GM15510 (cell line): ENCODE data around the gene FTSJ1.

ENCODE experiments used
- POLR2A ChIP-seq: IDR thresholded peaks from 3 replicates; pipeline ENCODE4 v1.6.1; 2011; ENCODE audit warnings: borderline replicate concordance; ENCODE audit not compliant: insufficient read length; ENCODE audit errors: extremely low read depth

Gene FTSJ1

GRCh38 chrX:48487362-48487798, 11.4 kb downstream of the FTSJ1 start:
- no peak for TF ChIP-seq POLR2A

- TF ChIP-seq POLR2A: no peak
These were observed 12.0 kb downstream of the FTSJ1 start for GRCh38 chrX:48488034-48488433.

GRCh38 chrX:48489296-48489695, 13.3 kb downstream of the FTSJ1 start:
- TF ChIP-seq POLR2A: no peak

- TF ChIP-seq POLR2A: no peak
These were observed 13.9 kb downstream of the FTSJ1 start for GRCh38 chrX:48489892-48490291.

GRCh38 chrX:48490661-48491060, 14.7 kb downstream of the FTSJ1 start:
- TF ChIP-seq POLR2A: no peak

GRCh38 chrX:48491809-48492208, 15.8 kb downstream of the FTSJ1 start:
- no peak for TF ChIP-seq POLR2A

- no peak for TF ChIP-seq POLR2A
These were observed 16.4 kb downstream of the FTSJ1 start for GRCh38 chrX:48492293-48492910.

- no peak for TF ChIP-seq POLR2A
These were observed 17.9 kb downstream of the FTSJ1 start for GRCh38 chrX:48493890-48494364.

- TF ChIP-seq POLR2A: no peak
These were observed 20.7 kb downstream of the FTSJ1 start for GRCh38 chrX:48496660-48497059.

GRCh38 chrX:48497871-48498270, 21.9 kb downstream of the FTSJ1 start:
- TF ChIP-seq POLR2A: no peak

- no peak for TF ChIP-seq POLR2A
These were observed 22.4 kb downstream of the FTSJ1 start for GRCh38 chrX:48498374-48498809.

- TF ChIP-seq POLR2A: no peak
These were observed 28.3 kb downstream of the FTSJ1 start for GRCh38 chrX:48504261-48504660.

- TF ChIP-seq POLR2A: no peak
These were observed 29.5 kb downstream of the FTSJ1 start for GRCh38 chrX:48505481-48505880.

- no peak for TF ChIP-seq POLR2A
These were observed 31.2 kb downstream of the FTSJ1 start for GRCh38 chrX:48507246-48507645.

- TF ChIP-seq POLR2A: peak; percentile 71
These were observed 32.6 kb downstream of the FTSJ1 start, which contains the start of gene PORCN for GRCh38 chrX:48508400-48509244. Gene PORCN (plus strand): TSS chrX:48508992. CDS start chrX:48509821, 829 bp downstream.

- no peak for TF ChIP-seq POLR2A
These were observed 33.2 kb downstream of the FTSJ1 start for GRCh38 chrX:48509245-48509590.
